NCI-H345 treated with DMSO at 0.1 percent for 48 hours (cell line): ENCODE data around the gene TMEM150A.
"Not testable (repeated sequence)": the region's sequence is repeated elsewhere in the genome, so short reads cannot be mapped to it uniquely, and the experiment has no call there.

Experiments
- DNase-seq: peaks from one replicate; lab custom pipeline; 2025; ENCODE audit not compliant: unreplicated experiment; lab: John Stamatoyannopoulos, UW

The TMEM150A gene, protein sequence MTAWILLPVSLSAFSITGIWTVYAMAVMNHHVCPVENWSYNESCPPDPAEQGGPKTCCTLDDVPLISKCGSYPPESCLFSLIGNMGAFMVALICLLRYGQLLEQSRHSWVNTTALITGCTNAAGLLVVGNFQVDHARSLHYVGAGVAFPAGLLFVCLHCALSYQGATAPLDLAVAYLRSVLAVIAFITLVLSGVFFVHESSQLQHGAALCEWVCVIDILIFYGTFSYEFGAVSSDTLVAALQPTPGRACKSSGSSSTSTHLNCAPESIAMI

DNA sequence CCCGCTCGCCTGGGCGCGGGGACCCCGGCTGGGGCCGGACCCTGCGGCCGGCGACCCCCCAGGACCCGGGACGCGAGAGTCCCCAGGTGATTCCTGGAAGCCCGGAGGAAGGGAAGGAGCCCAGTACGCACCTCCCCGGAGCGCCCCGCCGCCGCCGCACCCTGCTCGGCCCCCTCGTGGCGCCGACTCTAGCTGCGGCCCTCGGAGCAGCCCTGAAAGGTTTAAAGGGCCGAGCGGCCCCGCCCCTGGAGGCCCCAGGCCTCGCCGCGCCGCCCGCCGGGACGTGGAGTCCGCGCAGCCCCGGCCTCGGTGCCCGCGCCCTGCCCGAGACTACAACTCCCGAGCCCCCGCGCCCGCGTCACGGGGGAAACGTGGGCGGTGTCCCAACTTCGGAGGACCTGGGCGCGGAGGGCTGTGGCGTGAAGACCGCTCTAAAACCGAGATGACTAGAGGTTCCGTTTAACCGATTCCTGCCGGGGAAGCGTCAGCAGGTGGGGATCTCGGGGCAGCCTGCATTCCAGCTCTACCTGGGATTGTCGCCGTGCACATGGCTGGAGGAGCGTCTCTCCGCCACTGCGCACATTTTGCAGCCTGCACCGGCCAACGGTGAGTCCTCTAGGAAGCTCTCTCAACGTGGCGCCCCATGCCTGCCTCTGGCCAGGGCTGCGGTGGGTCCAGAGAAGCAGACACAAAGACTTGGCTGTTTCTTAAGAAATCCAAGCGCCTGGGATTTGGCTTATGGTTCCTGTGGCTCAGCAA is at the start of gene TMEM150A:
Gene TMEM150A, minus strand, starts transcription at position 223 of the 759 bp plus-strand sequence. CDS start 750 bp downstream, outside the sequence.
- peak; percentile 70 for DNase-seq

- no peak for DNase-seq
Measured at GRCh38 chr2:85652056-85652455, 49.6 kb upstream of the TMEM150A start.

GRCh38 chr2:85651097-85651496 is 48.6 kb upstream of the TMEM150A start:
- DNase-seq = no peak

GRCh38 chr2:85650456-85650855 is 48.0 kb upstream of the TMEM150A start:
- DNase-seq = no peak

DNA sequence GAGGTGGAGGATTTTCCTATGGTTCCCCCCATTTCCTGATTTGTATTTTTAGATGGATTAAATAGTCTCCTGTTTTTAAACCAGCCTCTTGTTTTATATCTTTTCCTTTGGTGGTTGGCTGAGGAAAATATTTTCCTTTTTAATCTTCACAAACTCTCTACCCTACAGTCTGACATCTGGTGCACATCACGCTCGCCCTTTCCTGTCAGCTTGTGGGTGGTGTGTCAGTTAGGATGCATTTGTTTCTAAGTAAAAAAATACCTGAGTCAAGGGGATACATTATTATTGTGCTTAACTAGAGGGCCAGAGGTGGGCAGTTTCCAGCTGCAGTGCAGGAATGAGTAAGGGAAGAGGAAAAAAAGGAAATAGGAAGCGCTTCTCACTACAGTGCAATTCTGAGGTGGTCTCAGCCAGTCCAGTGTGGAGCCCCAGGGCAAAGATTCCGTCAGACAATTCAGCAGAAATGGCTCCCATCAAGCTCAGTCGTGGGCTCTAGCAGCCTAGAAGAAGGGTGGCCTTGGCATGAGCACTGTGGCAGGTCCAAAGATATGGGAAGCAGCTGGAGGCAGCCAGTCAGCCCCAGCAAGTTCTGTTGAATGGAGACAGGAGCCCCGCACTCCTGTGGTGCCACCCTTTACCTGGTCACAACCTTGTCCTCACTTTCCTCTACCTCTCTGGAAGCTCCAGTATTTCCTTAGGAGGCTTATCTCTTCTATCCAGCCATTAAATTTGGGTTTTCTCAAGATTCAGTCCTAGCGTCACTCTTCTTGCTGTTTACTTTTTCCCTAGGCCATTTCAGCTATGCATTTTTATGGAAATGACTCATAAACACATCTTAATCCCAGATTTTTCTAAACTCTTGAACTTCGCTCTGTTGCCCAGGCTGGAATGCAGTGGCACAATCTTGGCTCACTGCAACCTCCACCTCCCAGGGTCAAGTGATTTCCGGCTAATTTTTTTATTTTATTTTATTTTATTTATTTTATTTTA is 47.0 kb upstream of the TMEM150A start:
- no peak for DNase-seq

GRCh38 chr2:85648619-85649018 is 46.1 kb upstream of the TMEM150A start:
- no peak for DNase-seq

GRCh38 chr2:85647823-85648526 is 45.5 kb upstream of the TMEM150A start:
- DNase-seq = no peak

DNA sequence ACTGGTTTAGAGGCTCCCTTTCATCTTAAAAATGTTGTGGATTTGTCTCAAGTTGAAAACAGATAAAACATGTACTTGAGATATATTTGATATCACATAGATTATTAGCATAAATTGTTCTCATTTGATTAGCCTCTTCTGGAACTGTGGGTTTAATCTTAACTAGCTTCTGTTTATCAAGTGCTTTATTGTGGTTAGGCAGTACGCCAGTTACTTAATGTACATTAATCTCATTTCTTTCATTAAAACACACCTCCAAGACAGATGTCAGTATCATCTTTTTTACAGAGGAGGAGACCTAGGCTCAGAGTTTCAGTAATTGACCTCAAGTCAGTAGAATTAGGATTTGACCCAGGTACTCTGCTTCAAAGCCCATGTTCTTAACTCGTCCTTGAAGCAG is 43.7 kb upstream of the TMEM150A start:
- no peak for DNase-seq

DNA sequence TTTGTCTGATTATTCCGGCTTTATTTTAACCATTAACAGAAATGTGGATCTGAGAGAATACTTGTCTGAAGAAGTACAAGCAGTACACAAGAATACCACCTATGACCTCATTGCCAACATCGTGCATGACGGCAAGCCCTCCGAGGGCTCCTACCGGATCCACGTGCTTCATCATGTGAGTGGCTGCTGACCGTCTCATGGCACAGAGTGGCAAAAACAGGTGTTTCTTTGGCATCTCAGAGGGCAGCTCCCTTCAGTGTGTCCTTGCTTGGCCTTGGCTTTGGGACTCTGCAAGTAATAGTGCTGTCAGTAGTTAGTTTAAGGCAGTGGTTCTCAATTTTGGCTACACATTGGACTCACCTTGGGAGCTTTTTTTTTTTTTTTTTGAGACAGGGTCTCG is 42.4 kb upstream of the TMEM150A start:
- no peak for DNase-seq

DNA sequence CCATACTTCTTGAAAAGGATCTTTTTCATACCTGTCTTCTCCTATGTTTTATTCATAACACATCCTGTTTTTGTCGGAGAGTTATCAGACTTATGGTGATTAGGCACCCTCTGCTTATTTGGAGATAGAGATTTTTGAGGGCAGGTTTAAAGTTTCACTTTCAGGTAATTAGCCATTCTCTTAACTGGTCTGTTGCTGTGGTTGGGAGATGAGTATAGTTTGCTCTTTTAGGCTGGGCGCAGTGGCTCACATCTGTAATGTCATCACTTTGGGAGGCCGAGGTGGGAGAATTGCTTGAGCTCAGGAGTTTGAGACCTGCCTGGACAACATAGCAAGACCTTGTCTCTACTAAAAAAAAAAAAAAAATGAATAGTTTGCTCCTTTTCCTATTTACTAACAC is 40.2 kb upstream of the TMEM150A start:
- no peak for DNase-seq

DNA sequence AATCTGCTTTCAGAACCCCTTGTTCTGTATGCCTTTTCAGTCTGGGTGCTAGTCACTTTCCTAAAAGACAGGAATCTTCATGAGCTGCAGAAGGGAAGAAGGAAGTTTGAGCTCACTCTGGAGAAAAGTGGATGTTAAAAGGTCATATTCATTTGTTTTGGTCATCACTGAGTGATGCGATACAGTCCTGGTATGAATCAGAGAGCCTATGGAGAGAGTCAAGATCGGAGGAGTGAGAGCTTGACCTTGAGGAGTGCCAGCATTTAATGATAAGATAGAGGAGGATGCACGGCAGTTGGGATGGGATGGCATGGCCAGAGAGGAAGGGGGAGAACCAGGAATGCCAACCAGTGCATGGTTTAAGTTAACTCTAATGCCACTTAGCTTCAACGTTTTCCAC is 33.1 kb upstream of the TMEM150A start:
- DNase-seq = no peak

GRCh38 chr2:85635011-85635410 is 32.5 kb upstream of the TMEM150A start:
- DNase-seq = no peak

- no peak for DNase-seq
Measured at GRCh38 chr2:85631316-85631715, 28.8 kb upstream of the TMEM150A start.

DNA sequence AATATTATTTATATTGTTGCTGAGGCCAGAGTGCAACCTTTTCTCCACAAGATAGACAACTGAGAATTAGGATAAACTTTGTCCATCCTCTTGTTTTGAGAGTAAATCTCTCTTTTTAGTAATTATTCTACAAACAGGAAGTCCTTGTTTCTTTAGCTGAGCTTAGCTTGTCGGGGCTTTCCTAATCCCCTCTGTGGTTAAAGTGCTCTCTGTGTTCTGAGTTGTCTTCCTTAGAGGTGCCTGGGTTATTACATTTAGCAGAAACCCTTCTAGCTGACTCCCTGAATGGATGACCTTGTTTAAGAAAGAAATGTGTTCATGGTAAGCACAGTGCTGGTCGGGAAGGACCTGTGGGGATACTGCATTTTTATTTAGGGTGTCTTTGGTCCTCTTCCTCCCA is 26.2 kb upstream of the TMEM150A start:
- no peak for DNase-seq

DNA sequence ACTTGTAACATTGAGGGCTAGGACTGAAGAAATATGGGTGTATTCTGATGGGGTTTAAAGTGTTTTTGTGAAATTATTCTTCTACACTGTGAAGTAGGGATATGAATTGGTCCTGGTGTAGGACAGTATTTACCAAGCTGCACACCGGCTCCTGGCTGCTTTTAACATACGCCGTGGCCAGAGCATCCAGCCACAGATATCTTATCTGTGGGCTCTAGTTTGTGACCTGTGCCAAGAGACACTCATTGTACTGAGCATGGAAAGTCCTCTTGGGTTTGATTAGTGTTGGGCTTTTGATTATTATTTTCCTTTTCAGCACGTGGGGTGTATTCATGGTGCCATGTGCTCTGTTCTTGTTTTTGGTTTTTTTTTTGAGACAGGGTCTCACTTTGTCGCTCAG is 21.5 kb upstream of the TMEM150A start:
- no peak for DNase-seq

GRCh38 chr2:85621338-85621737 is 18.8 kb upstream of the TMEM150A start:
- DNase-seq = no peak

DNA sequence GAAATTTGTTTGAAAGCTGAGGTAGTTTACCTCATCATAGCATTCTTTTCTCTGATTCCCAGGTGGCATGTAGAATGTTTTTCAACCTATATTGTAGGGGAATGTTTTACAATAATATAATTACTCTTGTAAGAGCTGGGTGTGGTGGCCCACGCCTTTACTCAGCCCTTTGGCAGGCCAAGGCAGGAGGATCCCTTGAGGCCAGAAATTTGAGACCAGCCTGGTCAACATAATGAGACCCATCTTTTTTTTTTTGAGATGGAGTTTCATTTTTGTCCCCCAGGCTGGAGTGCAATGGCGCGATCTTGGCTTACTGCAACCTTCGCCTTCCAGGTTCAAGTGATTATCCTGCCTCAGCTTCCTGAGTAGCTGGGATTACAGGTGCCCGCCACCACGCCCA is 17.1 kb upstream of the TMEM150A start:
- DNase-seq = no peak

GRCh38 chr2:85617723-85618122 is 15.2 kb upstream of the TMEM150A start:
- not testable (repeated sequence) for DNase-seq

DNA sequence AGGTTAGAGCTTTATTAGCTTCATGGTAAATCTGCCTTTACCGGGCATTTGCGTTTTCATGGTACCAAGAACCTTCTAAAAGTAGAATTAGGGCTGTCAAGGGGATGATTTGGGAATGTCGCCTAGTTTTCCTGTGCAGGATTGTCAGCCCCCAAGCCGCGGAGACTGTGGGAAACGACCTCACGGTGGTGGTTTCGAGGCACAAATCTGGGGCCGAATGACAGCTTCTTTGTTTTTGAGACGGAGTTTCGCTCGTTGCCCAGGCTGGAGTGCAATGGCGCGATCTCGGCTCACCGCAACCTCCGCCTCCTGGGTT is 12.9 kb upstream of the TMEM150A start:
- DNase-seq = no peak

DNA sequence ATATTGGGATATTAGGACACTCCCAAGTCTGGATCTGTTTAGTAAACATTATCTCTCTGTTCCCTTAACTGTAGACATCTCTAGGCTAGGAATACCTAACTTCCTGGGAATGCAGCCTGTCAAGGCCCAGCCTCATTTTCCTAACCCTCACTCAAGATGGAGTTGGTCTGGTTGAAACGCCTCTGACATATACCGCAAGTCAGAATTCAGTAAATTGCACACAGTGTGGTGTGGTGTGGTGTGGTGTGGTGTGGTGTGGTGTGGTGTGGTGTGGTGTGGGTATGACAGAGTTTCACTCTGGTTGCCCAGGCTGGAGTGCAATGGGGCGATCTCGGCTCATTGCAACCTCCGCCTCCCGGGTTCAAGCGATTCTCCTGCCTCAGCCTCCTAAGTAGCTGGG is 12.3 kb upstream of the TMEM150A start:
- not testable (repeated sequence) for DNase-seq
